Aorta (tissue), 5 donors: ENCODE data around the gene GLTPD2. TPM values are rescaled to one million over a fixed set of nuclear protein-coding genes. Genes with fewer than 3 reads are reported as not detected.
"Not testable (repeated sequence)": the region's sequence is repeated elsewhere in the genome, so short reads cannot be mapped to it uniquely, and the experiment has no call there.

Source experiments
- ATAC-seq: fragments of 200-7000 bp; cut with Tn5 transposase; one replicate; pipeline ENCODE4 v1.9.1; 2022; ENCODE audit warnings: moderate library complexity; ENCODE audit not compliant: low FRiP score
- DNase-seq, 2 donors: peaks; one replicate each; pipeline ENCODE4 v3.0.0-alpha.2; 2020
- H3K27ac ChIP-seq, 2 donors: one replicate each; pipeline ENCODE4 v1.5.1; 2013; ENCODE audit warnings: low read length in 2 of 2, mild to moderate bottlenecking in 2 of 2, moderate library complexity in 2 of 2, control low read depth in 1 of 2, inconsistent platforms in 1 of 2, low read depth in 1 of 2
- H3K27me3 ChIP-seq, 2 donors: one replicate each; pipeline ENCODE4 v1.6.1; 2013; ENCODE audit warnings: control low read depth in 1 of 2, low read length in 1 of 2, mild to moderate bottlenecking in 1 of 2, moderate library complexity in 1 of 2; ENCODE audit not compliant: insufficient read depth in 2 of 2, control insufficient read depth in 1 of 2
- H3K36me3 ChIP-seq, 2 donors: one replicate each; pipeline ENCODE4 v1.6.1; 2013; ENCODE audit warnings: control low read depth in 1 of 2, low read length in 1 of 2, mild to moderate bottlenecking in 1 of 2; ENCODE audit not compliant: insufficient read depth in 2 of 2, control insufficient read depth in 1 of 2
- H3K4me1 ChIP-seq, 2 donors: one replicate each; pipeline ENCODE4 v1.6.1; 2013; ENCODE audit warnings: low read length in 2 of 2, control low read depth in 1 of 2, mild to moderate bottlenecking in 1 of 2, moderate library complexity in 1 of 2; ENCODE audit not compliant: insufficient read depth in 2 of 2, control insufficient read depth in 1 of 2
- H3K4me3 ChIP-seq, 2 donors: one replicate each; pipeline ENCODE4 v1.5.1; 2013; ENCODE audit warnings: low read length in 2 of 2, control low read depth in 1 of 2, mild to moderate bottlenecking in 1 of 2
- H3K9me3 ChIP-seq: one replicate; pipeline ENCODE4 v1.6.1; 2013; ENCODE audit warnings: mild to moderate bottlenecking, low read length; ENCODE audit not compliant: control insufficient read depth
- WGBS, 2 donors: extraction: QIAGEN DNeasy Blood & Tissue Kit; methylation state at CpG; one replicate each; pipeline ENCODE4 v1.1.7; 2013; 5-methylcytosine and 5-hydroxymethylcytosine counted together
- intact Hi-C, 2 donors: fragments of 100-400 bp; cut with DNase I; formaldehyde crosslinking; loops; one replicate each; pipeline versions ENCODE4 v1.14.2 to v1.15.0; 2022
- polyA plus RNA-seq, 2 donors: library from polyadenylated mRNA; stranded (reverse); fragments of 200-250 nt; gene quantifications; one replicate each; pipeline ENCODE4 v1.2.3, GENCODE V29; 2013
- total RNA-seq, 2 donors: library from RNA; stranded (reverse); fragmentation: NEBNext Ultra II Directional; extraction: Animal tissue kit (Norgen Biotek cat#: 25700); gene quantifications; one replicate each; pipeline ENCODE4 v1.2.1, GENCODE V29; 2021
- donor health status: healthy with polysubstance abuse.
- donor health status: Bipolar disorder and iron deficiency.
- donor health status: DM: no; HTN: no; CAD: no.
- donor health status: DM: no; HTN: no; CAD: no.
- donor health status: DM: yes; HTN: yes; CAD: no.

The GLTPD2 gene
- total and polyA plus RNA-seq, 4 donors, result 3.4 TPM; not detected in 3

DNA sequence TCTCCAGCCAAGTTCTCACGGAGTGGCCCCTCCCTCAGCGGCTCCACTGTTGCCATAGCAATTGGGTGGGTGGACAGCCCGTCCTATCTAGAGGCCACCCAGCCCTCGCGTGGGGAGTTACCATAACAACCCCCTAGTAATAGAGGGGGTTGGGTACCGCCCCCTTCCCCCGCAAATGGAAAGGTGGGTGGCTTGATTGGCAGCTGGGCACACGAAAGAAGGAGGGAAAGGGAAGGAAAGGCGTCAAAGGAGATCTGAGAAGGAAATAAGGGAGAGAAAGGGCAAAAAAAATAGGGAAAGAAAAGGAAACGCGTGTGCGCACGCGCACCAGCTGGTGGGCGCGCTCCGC is 44.0 kb downstream of the GLTPD2 start:
- H3K36me3 ChIP-seq, intact Hi-C loops, ATAC-seq, DNase-seq, H3K27ac ChIP-seq, H3K4me1 ChIP-seq, H3K27me3 ChIP-seq, H3K9me3 ChIP-seq: not testable (repeated sequence)
- peak overlapping the region in 1 of 2 donors; percentile 51 for H3K4me3 ChIP-seq
- 1 to 10% methylated on average over 9 to 11 of the region's 17 CpGs for WGBS, 2 donors

DNA sequence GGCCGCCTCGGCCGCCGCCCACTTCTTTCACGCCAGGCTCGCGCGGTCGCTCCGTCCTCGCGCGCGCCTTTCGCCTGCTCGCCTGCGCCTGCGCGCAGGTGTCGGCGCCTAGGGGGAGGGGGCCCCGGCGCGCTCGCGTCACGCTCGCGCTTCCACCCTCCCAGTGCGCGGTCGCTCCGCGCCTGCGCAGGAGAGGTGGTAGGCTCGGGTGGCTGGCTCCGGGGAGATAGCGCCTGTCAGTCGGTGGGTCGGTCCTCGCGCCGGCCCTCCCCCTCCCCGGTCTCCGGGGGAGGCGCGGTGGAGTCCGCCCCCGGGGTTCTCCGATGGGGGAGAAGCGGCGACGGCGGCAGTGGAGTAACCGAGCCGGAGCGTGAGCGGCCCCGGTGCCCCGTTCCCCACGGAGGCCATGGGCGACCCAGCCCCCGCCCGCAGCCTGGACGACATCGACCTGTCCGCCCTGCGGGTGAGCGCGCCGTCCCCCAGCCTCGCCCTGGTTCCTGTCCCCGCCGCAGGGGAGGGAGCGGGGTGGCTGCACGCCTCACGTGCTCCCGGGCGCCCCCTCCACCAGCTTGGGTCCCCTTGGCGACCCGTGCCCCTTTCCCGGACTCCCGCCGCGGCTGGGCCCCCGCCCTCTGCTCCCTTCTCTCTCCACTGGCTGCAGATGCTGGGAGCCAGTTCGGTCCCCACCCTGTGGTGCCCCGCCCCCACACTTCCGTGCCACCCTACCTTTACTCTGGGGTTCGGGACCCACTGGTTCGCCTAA is 44.6 kb downstream of the GLTPD2 start, which contains the start of gene MINK1:
Gene MINK1 (plus strand): TSS at position 163 of the 763 bp plus-strand sequence. CDS start 244 bp downstream, at position 407.
- WGBS, 2 donors, result 1% methylated on average over 50 to 91 of the region's 91 CpGs
- ATAC-seq (peak; percentile 99), DNase-seq (peak; percentile 93 to 95)
- no peaks in the 10 kb centered on the region for H3K27me3 ChIP-seq
- H3K27ac ChIP-seq, result peak within 1 kb of the TSS in 1 of 2 donors; percentile 22
- H3K9me3 ChIP-seq, result no peaks in the 10 kb centered on the region
- intact Hi-C loops, result no loop called here
- H3K36me3 ChIP-seq, result no peaks in the 10 kb centered on the region
- peak within 1 kb of the TSS; percentile 69 to 87 for H3K4me3 ChIP-seq
- H3K4me1 ChIP-seq, result no peaks in the 10 kb centered on the region

DNA sequence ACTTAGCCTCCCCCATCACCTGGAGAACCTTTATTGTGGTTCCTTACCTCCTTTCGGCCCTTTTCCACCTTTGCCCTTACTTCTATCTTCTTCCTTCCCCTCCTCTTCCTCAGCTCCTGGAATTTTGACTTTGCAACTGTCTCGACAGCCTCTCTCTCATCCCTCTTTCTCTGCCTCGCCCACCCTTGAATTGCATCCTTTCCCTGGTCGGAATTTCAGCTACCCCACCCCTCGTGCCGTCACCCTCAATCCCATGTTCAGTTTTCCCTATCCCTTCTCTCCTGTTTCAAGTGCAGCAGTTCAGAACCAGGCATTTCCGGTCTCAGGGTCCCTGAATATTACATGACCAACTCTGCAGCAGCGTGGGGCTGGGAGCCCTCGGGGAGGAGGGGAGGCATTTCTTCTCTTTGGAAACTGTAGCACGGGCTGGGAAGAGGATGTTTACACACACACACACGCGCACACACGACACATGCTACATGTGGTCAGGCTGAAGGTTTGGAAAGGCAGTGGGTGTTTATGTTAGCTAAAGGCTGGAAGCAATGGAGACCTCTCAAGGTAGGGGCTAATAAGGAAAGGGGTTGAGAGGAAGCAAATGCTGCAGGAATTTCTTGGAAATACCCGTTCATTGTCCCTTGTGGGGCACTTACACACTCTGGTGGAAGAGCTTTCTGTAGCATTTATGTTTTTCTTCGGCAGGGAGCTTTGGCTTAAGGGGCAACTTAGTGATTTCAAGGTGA is 45.3 kb downstream of the GLTPD2 start:
- WGBS, 2 donors, result 1 to 2% methylated on average over 15 of the region's 15 CpGs
- intact Hi-C loops, result no loop called here
- H3K27me3 ChIP-seq, result no peaks in the 10 kb centered on the region
- peak overlapping the region in 1 of 2 donors; percentile 11 for H3K27ac ChIP-seq
- H3K4me1 ChIP-seq, result no peaks in the 10 kb centered on the region
- H3K9me3 ChIP-seq, result no peaks in the 10 kb centered on the region
- no peaks in the 10 kb centered on the region for H3K36me3 ChIP-seq
- peak overlapping the region; percentile 69 to 87 for H3K4me3 ChIP-seq
- DNase-seq, result peak in 1 of 2 donors; percentile 64
- ATAC-seq, result peak; percentile 22

DNA sequence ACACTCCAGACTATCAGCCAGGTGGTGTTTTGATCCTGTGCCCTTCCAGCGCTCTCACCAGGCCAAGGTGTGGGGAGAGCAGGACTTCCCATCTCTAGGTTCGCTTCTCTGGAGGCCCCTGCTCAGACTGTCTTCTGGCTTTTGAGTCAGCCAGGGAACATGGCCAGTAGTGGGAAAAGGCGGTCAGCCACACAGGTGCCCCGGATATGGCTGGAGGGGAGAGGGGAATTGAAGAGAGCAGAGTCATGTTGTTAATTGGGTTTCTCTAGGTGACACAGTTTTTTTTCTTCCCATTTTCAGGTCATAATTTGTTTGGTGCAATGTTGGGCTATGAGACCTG is 45.9 kb downstream of the GLTPD2 start:
- intact Hi-C loops, result loop anchor here in 1 of 2 donors (5.0 kb wide), 1 partner anchor 32 kb away; the partner anchor contains the start of gene C17orf114
- no peaks in the 10 kb centered on the region for H3K36me3 ChIP-seq
- H3K27ac ChIP-seq, result no peak overlapping the region
- H3K4me3 ChIP-seq, result no peak overlapping the region
- 66 to 68% methylated on average over 4 of the region's 4 CpGs for WGBS, 2 donors
- H3K9me3 ChIP-seq, result no peaks in the 10 kb centered on the region
- no peaks in the 10 kb centered on the region for H3K4me1 ChIP-seq
- no peaks in the 10 kb centered on the region for H3K27me3 ChIP-seq
- no peak for DNase-seq
- no peak for ATAC-seq

DNA sequence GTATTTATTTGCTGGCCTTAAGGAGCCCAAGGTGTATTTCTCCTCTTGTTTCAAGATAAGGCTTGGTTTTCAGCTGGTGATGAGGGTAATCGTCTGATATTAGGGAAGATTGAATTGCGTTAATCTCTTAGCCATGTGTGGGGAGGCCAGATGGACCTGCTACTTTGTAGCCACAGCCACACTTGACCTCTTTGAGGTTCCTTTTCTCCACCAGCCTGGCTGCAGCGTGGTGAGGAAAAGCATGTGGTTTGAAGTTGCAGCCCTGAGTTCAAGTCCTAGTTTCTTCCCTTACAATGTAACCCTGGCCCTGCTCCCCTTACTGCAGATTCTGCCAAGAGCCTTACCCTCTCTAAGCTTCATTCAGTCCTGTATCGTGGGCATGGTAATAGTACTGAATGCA is 47.5 kb downstream of the GLTPD2 start:
- ATAC-seq, result no peak
- no peak for DNase-seq
- Histone ChIP-seq H3K4me3 (no peak overlapping the region), H3K4me1 (no peaks in the 10 kb centered on the region), H3K36me3 (no peaks in the 10 kb centered on the region), H3K27ac (no peak overlapping the region), H3K9me3 (no peaks in the 10 kb centered on the region), H3K27me3 (no peaks in the 10 kb centered on the region)
- WGBS, 2 donors, result 81 to 86% methylated on average over 4 of the region's 4 CpGs
- intact Hi-C loops, result loop anchor here in 1 of 2 donors (5.0 kb wide), 1 partner anchor 34 kb away; the partner anchor contains the start of gene C17orf114

DNA sequence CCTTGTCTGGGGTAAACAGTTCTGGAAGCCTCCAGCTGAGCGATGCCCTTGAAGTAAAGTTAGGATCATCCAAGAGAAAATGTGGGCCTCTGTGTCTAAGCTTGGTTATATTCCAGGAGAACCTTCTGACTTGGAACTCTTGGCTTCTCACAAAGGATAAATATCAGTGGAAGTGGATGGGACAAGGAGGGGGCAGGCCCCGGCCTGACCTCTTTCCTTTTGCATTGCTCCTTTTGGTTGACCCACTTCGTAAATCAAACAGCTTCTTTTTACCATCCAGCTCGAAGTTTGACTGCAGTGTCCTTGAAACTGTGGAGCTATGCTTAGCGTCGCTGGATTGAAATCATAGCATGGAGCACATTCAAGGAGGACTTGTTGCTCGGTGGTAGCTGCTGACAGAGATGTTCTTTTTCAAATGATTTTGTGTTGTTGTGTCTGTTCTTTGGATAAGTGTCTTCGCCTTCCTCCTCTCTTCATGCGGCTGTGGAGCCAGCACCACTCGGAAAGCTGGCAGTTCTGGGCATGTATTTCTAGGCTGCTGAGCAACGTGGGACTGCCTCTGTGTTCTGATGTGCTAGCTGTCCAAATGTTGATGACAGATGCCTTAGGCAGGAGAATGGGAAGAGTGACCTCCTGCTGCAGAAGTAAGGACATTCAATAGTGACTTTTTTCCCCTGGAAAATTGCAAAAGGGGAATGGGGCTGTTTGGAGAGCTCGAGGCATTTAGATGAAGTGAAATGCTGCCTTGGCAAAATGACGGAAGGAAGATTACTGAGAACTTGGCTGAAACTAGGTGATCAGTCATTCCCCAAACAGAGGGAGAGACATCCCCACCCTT is 48.9 kb downstream of the GLTPD2 start:
- no peak for ATAC-seq
- Histone ChIP-seq H3K36me3 (no peaks in the 10 kb centered on the region), H3K4me1 (no peaks in the 10 kb centered on the region), H3K27ac (no peak overlapping the region), H3K27me3 (no peaks in the 10 kb centered on the region), H3K9me3 (no peaks in the 10 kb centered on the region), H3K4me3 (no peak overlapping the region)
- intact Hi-C loops, result loop anchor here in 1 of 2 donors (5.0 kb wide), 1 partner anchor 35 kb away; the partner anchor contains the start of gene C17orf114
- DNase-seq, result no peak
- WGBS, 2 donors, result 60 to 65% methylated on average over 13 of the region's 13 CpGs

DNA sequence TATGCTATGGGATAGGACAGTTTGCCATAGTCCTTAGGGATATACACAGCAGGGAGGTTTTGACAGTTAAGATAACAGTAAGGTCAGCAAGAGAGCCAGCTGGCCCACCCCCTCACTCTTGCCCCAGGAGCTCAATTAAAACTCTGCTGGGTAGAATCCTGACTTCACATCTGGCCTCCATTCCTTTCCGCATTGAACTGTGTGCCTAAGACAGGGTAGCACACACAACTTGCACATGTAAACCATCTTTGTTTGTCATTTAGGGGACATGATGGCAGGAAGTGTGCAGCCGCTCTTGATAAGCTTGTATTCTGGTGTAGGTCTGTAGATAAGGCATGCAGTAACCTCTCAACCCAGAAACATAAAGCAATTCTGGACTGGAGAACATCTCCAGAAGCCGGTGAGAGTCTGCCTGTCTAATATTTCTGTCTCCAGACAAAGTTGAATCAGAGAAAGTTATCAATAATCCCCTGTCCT is 49.6 kb downstream of the GLTPD2 start:
- DNase-seq (no peak), ATAC-seq (no peak)
- no peaks in the 10 kb centered on the region for H3K36me3 ChIP-seq
- intact Hi-C loops, result loop anchor here in 1 of 2 donors (5.0 kb wide), 1 partner anchor 36 kb away; the partner anchor contains the start of gene C17orf114
- no peaks in the 10 kb centered on the region for H3K4me1 ChIP-seq
- WGBS, 2 donors, result 88 to 92% methylated on average over 3 of the region's 3 CpGs
- no peaks in the 10 kb centered on the region for H3K9me3 ChIP-seq
- H3K27me3 ChIP-seq, result no peaks in the 10 kb centered on the region
- H3K27ac ChIP-seq, result no peak overlapping the region
- H3K4me3 ChIP-seq, result no peak overlapping the region

DNA sequence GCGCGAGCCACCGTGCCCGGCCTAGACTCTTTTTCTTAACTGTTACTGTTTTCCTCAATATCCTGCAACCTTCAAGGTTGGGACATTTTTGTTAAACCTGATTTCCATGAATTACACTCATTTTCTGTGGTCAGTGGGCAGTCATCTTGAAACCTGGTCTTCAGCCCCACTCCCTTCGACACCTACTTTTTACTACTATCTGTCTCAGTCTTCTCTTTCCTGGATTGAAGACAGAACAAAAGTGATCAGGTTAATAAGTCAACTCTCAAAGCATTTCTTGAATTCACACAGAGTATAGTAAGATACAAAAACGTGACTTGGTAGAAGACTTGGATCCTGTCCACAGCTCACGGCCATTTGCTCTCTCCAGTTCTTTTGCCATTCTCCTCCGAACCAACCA is 50.5 kb downstream of the GLTPD2 start:
- Histone ChIP-seq H3K9me3 (no peaks in the 10 kb centered on the region), H3K4me3 (no peak overlapping the region), H3K36me3 (no peaks in the 10 kb centered on the region), H3K27ac (no peak overlapping the region), H3K27me3 (no peaks in the 10 kb centered on the region), H3K4me1 (no peaks in the 10 kb centered on the region)
- ATAC-seq, result no peak
- no peak for DNase-seq
- 90 to 91% methylated on average over 8 of the region's 8 CpGs for WGBS, 2 donors
- intact Hi-C loops, result loop anchor here in 1 of 2 donors (5.0 kb wide), 1 partner anchor 37 kb away; the partner anchor contains the start of gene C17orf114
